HG03439 (cell line): ENCODE measurements around the gene MIF4GD.

Experiments used
- ATAC-seq: cut with Tn5 transposase; IDR thresholded peaks from one replicate; pipeline ENCODE4 v1.9.1; 2021; ENCODE audit warnings: mild to moderate bottlenecking, moderate library complexity; ENCODE audit not compliant: unreplicated experiment

MIF4GD gene

DNA sequence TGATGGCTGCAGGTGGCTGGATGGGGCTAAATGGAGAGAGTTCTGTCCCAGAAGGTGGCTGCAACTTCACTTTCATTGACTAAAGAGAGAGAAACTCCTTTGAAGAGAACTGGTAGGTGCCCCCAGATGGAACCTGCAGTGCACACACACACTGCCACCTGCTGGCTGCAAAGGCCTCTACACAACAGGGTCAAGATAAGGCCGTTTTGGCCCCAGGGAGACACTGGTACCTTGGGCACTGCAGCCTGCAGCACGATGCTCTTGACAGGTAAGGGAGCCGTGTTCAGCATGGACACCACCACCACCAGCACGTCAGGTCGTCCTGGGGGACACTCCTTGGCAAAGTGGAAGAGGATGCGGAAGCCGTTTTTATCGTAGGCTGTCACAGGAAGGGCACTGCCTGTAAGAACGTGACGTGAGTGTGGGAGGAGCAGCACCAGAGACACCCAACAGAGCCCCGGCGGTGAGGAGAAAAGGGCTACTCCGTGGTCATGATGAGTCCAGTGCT, 32.3 kb downstream of the MIF4GD start:
- ATAC-seq: no peak

- no peak for ATAC-seq
These were observed 32.9 kb downstream of the MIF4GD start for GRCh38 chr17:75238020-75238580.

DNA sequence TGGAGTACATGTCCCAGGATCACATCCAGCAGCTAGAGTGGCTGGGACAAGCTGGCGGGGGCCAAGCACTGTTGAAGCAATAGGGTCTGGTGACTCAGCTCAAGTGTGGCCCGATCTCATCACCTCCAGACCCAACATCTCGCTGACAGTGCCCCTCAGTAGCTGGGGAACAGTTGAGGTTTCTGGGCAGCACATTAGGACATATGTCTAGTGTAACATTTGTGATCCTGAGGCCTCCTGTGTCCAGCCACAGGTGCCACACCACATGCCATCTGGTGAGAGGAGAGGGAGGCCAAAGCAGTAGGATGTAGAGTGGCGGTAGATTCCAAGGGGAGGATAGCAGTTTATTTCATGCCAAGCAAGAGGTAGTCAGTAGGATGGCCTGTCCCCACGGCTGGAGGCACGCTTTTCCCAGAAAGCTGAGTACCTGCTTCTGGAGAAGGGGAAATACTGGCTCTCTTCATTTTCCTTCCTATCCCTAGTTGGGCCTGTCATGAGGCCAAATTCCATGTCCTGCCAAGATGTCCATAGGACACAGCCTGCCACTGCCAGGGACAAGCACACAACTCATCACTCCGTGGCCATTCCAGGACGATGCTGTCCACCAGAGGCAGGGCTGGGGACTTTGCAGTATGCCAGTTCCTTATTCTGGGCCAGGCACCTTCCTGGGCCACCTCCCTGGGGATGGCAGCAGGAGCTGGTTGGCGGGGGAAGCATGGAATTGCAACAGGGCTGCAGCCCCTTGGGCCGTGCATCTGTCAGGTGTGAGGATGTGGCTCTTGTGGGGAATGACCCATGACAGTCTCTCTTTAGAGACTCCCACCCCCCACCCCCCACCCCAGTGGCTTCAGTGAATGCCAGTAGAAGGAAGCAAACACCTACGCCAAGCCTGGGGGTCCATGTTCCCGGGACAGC, 33.7 kb downstream of the MIF4GD start:
- no peak for ATAC-seq

DNA sequence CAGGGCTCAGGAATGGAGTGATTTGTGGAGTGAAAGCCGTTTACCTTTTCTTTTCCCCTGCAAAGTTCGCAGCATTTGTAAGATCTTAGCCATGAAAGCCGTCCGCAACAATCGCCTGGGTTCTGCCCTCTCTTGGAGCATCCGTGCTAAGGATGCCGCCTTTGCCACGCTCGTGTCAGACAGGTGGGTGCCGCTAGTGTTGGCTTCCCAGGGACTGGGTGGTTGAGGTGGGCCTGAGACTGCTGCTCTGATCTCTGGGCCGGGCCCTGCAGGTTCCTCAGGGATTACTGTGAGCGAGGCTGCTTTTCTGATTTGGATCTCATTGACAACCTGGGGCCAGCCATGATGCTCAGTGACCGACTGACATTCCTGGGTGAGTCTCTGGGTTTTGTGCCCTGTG, 38.2 kb downstream of the MIF4GD start:
- ATAC-seq: no peak

DNA sequence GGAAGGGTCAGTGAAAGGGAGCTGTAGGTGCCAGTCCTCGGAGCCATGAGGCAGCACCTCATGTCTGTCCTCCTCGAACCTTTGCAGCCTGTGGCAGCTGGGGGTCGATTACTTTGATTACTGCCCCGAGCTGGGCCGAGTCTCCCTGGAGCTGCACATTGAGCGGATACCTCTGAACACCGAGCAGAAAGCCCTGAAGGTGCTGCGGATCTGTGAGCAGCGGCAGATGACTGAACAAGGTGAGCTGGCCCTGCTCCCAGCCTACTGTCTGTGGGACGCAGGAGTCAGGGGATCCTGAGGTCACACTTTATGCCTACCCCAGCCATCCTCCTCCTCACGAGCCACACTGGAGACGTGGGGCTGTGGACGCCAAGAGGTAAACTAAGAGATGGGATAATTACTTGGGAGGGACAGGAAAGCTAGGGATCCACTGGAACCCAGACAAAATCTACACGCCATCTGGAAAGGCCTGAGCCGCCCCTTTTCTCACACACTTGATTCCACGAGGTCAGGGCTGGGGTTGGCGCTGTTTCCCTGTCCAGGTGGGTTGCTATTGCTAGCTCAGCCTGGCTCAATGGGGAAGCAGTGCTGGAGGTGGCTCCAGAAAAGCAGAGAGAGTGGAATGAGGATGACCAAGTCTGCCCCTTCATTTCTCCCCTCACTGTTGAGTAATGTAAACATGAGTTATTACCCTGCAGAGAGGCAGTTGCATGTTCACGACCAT, 39.1 kb downstream of the MIF4GD start:
- no peak for ATAC-seq

GRCh38 chr17:75231071-75231470, 40.0 kb downstream of the MIF4GD start:
- ATAC-seq: no peak

DNA sequence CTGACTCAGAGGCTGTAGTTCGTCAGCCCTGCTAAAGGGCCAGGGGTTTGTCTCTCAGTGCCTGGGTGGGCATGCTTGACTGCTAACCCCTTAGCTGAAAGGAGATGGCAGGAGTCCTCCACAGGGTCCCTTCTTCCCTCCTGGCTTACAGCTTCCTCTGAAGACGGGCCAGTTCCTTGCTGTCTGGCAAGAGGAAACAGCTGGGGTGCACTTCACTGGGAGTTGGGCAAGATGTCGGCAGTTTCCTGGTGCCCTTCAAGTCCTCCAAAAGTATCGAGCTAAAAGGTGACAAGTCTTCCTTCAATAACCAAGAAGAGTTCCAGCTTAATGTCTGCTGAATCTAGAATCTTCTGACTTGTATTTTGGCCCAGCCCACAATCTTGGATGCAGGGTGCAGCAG, 42.2 kb downstream of the MIF4GD start:
- no peak for ATAC-seq

DNA sequence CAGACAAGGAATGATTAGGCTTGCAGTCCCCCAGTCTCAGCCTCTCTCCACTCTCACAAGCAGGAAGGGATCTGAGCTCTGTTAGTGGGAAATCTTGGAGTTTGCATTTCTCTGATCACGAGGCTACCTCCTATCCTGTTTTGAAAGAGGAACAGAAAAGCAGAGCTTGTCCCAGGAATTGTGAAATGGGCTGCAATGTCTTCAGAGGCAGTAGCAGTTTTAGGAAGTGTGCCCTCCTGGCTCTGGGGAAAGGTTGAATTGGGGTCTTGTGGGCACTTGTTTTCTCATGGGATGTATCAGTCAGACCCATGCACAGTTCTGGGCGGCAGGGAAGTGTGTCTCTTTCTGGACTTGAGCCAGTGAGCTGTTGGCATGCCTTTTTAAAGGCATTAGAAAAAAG, 42.7 kb downstream of the MIF4GD start:
- ATAC-seq: no peak

DNA sequence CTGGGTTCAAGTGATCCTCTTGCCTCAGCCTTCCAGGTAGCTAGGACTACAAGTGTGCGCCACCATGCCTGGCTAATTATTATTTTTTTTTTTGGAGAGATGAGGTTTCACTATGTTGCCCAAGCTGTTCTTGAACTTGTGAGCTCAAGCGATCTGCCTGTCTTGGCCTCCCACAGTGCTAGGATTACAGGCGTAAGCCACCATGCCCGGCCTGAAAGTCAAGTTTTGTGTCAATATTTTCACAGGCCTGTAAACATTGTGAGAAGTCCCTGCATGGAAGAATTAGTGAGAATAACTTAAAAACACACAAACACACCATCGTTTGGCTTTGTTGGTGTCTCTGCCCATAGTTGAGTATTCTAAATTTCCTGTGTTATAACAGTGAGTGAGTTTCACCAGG, 43.3 kb downstream of the MIF4GD start:
- no peak for ATAC-seq

GRCh38 chr17:75225016-75225415, 46.0 kb downstream of the MIF4GD start:
- ATAC-seq: no peak

- ATAC-seq: no peak
These were observed 51.2 kb downstream of the MIF4GD start for GRCh38 chr17:75219815-75220214.

- no peak for ATAC-seq
These were observed 52.9 kb downstream of the MIF4GD start for GRCh38 chr17:75218131-75218530.
